ENCODE measurements around the gene ATP8B4.

Gene ATP8B4

DNA sequence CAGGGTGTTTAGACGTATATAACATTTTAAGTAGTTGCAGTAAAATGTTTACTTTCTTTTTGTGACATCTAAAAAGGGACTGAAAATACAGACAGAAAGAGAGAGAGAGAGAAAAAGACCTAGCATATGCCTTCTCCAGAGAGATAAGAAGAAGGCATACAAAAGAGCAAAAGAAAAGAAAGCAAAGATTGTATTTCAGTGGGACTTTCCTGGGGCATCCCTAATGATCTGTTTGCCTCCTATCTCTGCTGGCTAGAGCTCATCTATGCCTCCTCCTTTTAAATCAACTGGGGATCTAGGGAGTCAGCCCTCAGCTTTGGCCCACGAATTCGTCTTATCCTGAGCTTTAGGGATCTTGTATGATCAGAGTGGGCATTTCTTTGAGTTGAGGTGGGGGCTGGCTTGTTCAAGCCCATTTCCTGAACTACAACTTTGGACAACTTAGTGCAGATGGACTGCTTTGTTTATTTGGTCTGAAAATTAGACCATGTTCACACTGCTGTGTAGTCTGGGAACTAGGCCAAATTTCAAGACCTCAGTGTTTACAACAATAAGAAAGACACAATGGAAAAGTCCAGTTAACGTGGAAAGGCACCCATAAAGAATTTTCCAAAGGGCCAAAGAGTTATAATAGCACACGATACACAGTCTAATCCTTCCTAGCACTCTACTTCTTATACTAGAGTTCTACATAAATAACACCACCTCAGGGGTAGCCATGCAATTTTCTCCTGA, 61.0 kb downstream of the ATP8B4 start:
- DNase-seq (ENCODE audit: insufficient read length, low spot score) (no peak), FAIRE-seq (no peak)
- TF ChIP-seq POLR2AphosphoS5 (IDR thresholded peaks at IDR 0.05; ENCODE audit: low read depth, low read length) (no peak), TAF1 (IDR thresholded peaks at IDR 0.05; ENCODE audit: low read depth, low read length) (no peak), SPI1 (IDR thresholded peaks at IDR 0.05; ENCODE audit: low read depth, low read length) (no peak), POLR2A (IDR thresholded peaks at IDR 0.05; ENCODE audit: low read depth, low read length) (no peak)

DNA sequence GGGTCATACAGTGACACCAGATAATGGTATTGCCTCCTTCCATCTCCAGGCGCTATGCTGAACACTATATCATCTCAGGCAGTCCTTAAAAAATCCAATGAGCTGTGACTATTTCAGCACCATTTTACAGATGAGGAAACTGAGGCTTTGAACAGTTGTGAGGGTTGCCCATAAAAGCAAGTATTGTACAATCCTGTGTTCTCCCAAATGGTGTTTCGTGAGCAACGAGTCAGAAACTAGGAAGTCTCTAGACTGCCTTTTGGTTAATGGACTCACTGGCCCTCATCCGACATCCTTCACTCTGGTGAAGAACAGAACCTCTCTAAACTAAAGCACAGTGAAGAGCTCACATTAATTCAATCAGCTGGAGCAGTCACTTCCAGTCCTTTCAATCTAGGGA, 61.8 kb downstream of the ATP8B4 start:
- no peak for FAIRE-seq
- no peak for TF ChIP-seq POU2F2 (IDR thresholded peaks at IDR 0.05; ENCODE audit: low read depth, low read length)
- no peak for TF ChIP-seq POLR2AphosphoS5 (IDR thresholded peaks at IDR 0.05; ENCODE audit: low read depth, low read length)
- TF ChIP-seq SPI1 (IDR thresholded peaks at IDR 0.05; ENCODE audit: low read depth, low read length): no peak
- DNase-seq (ENCODE audit: insufficient read length, low spot score): no peak

DNA sequence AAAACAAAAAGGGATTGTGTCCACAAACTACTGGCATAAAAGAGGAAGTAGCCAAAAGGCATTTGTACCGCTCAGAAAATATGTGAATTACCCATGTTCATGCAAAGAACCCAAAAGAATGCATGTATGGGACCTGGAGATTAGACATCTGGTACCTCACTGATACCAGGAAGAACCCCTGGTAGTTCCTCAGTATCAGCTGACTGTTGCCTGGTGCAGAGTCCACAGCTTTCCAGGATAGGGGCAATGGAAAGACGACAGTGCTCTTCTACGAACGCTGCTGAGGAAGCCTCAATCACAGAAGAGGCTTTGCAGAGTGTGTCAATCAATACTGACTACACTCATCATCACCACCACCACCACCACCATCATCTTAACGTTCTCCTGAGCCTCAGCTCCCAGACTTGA, 63.3 kb downstream of the ATP8B4 start:
- FAIRE-seq: no peak
- TF ChIP-seq SPI1 (IDR thresholded peaks at IDR 0.05; ENCODE audit: low read depth, low read length): peak; percentile 55
- TF ChIP-seq TAF1 (IDR thresholded peaks at IDR 0.05; ENCODE audit: low read depth, low read length): no peak
- no peak for TF ChIP-seq POLR2A (IDR thresholded peaks at IDR 0.05; ENCODE audit: low read depth, low read length)

DNA sequence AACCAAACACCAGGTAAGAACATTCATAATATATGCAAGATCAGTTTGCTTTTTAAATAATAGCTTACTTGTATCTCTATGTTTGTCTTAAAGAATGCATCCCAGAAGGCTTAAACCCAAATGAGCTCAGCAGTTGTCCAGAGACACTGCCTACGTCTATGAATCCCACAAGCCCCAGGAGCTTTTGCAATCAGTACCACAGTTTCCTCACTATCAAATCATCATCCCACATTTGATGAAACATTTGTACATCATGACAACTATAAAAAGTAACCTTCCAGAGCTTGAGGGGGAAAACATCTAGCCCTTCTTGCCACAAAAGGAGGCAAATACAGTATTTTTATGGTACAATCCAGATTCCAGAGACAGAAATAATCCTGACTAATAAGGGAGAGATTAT, 63.7 kb downstream of the ATP8B4 start:
- no peak for DNase-seq (ENCODE audit: insufficient read length, low spot score)
- no peak for FAIRE-seq
- TF ChIP-seq POLR2AphosphoS5 (IDR thresholded peaks at IDR 0.05; ENCODE audit: low read depth, low read length) (no peak), POU2F2 (IDR thresholded peaks at IDR 0.05; ENCODE audit: low read depth, low read length) (no peak), PAX5 (IDR thresholded peaks at IDR 0.05; ENCODE audit: insufficient read depth, low read length, severe bottlenecking) (no peak), POLR2A (IDR thresholded peaks at IDR 0.05; ENCODE audit: low read depth, low read length) (no peak), SPI1 (IDR thresholded peaks at IDR 0.05; ENCODE audit: low read depth, low read length) (no peak), TAF1 (IDR thresholded peaks at IDR 0.05; ENCODE audit: low read depth, low read length) (no peak)

More for the DNA sequence above, 63.3 kb downstream of the ATP8B4 start:
- no peak for DNase-seq (ENCODE audit: insufficient read length, low spot score)

DNA sequence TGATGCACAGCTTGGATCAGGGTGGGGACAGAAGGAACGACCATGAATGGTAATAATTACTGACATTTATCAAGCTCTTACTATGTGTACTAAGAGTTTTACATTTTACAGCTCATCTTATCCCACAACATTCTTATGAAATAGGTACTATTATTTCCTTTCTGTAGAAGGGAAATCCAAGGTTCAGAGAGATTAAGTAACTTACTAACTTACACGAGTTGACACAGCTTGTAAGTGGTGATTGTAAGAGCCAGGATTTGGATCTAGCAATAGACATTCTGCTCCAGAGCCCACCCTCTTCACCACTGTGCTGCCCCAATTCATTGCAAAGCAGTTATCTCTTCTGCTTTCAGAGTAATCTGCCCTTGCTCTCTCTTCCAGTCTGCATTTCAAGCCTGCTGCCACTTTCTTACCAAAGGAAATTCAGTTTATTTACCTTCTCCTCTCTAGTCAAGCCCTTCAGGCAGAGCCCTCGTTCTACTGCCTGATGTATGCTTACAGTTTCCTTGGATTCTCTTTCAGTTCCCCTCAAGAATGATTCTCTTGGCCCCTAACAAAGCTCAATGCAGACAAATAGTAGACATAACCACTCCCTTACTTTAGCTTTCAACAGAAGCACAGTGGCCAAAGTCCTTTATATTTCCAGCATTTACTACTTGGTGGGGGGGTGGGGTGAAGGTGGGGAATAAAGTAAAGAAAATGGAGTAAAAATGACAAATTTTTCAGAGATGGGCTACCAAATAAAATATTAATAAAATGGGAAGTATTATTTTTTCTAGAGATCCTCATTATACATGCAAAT, 65.8 kb downstream of the ATP8B4 start:
- FAIRE-seq: no peak
- TF ChIP-seq POU2F2 (IDR thresholded peaks at IDR 0.05; ENCODE audit: low read depth, low read length) (no peak), SPI1 (IDR thresholded peaks at IDR 0.05; ENCODE audit: low read depth, low read length) (no peak), POLR2AphosphoS5 (IDR thresholded peaks at IDR 0.05; ENCODE audit: low read depth, low read length) (no peak), TAF1 (IDR thresholded peaks at IDR 0.05; ENCODE audit: low read depth, low read length) (no peak), POLR2A (IDR thresholded peaks at IDR 0.05; ENCODE audit: low read depth, low read length) (no peak), PAX5 (IDR thresholded peaks at IDR 0.05; ENCODE audit: insufficient read depth, low read length, severe bottlenecking) (no peak)
- DNase-seq (ENCODE audit: insufficient read length, low spot score): no peak

DNA sequence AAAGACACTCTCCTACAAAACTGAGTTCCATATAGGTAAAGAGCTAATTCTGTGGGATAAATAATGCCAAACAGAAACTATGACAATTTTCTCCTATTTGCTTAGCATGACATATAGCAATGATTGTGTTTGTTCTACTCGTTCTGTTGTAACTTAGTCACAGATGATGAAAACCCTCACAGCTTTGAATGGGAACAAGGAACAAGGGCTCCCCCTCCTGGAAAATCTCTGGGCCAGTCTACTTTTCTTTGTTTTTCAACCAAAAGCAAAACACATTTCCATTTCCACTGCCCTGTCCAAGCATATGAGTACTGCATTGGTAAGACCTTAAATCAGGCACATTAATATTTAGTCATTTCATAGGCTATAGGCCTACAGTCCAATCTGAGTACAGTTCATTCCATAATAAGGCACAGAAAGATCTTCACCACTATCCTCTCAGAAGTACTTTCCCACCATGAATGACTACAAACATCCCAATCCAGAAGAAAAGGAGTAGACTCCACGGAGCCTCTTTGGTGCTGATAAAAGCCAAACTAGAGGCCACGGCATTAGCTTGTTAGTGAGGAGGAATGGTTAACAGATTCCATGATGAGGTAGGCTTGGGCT, 67.1 kb downstream of the ATP8B4 start:
- DNase-seq (ENCODE audit: insufficient read length, low spot score): no peak
- no peak for FAIRE-seq
- TF ChIP-seq PAX5 (IDR thresholded peaks at IDR 0.05; ENCODE audit: insufficient read depth, low read length, severe bottlenecking): no peak

DNA sequence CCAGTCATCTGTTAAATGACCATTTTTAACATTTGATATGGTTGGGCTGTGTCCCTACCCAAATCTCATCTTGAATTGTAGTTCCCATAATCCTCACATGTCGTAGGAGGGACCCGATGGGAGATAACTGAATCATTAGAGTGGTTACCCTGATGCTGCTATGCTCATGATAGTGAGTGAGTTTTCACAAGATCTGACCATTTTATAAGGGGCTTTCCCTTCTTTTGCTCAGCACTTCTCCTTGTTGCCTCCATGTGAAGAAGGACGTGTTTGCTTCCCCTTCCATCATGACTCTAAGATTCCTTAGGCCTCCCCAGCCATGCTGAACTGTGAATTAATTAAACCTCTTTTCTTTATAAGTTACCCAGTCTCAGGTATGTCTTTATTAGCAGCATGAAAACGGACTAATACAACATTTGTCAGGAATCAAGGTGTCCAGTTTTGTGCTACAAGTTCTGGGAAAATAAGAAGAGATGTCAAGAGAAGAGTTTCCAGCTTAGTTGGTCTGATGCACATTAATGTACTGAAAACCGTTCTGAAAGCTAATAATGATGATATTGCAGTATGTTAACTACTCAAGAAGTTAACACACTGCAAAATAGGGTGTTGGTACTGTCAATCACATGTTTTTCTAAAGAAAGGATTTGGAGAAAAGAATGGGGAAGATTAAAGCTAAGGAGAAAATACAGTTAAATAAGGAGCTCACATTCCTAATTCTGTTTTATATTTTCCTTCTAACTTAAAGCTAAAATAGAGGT, 67.9 kb downstream of the ATP8B4 start:
- DNase-seq (ENCODE audit: insufficient read length, low spot score): no peak
- FAIRE-seq: no peak
- TF ChIP-seq POLR2AphosphoS5 (IDR thresholded peaks at IDR 0.05; ENCODE audit: low read depth, low read length): no peak
- no peak for TF ChIP-seq POU2F2 (IDR thresholded peaks at IDR 0.05; ENCODE audit: low read depth, low read length)
- TF ChIP-seq TAF1 (IDR thresholded peaks at IDR 0.05; ENCODE audit: low read depth, low read length): no peak
- no peak for TF ChIP-seq PAX5 (IDR thresholded peaks at IDR 0.05; ENCODE audit: insufficient read depth, low read length, severe bottlenecking)
- no peak for TF ChIP-seq POLR2A (IDR thresholded peaks at IDR 0.05; ENCODE audit: low read depth, low read length)
- no peak for TF ChIP-seq SPI1 (IDR thresholded peaks at IDR 0.05; ENCODE audit: low read depth, low read length)

DNA sequence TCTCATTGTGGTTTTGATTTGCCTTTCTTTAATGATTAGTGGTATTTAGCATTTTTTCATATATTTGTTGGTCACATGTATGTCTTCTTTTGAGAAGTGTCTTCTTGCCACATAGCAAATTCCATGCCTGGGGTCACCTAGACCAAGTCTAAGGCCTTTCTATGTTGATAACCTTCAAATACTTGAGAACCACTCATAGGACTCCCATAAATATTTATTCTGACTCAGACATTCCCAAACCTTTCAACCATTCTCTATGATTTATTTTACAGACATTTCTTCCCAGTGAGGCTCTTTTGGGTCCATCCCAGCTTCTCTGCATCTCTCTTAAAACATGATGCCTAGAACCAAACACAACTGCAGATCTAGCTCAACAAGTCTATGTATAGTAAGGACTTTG, 69.2 kb downstream of the ATP8B4 start:
- FAIRE-seq (no peak), DNase-seq (ENCODE audit: insufficient read length, low spot score) (no peak)
- TF ChIP-seq POU2F2 (IDR thresholded peaks at IDR 0.05; ENCODE audit: low read depth, low read length) (no peak), SPI1 (IDR thresholded peaks at IDR 0.05; ENCODE audit: low read depth, low read length) (no peak), PAX5 (IDR thresholded peaks at IDR 0.05; ENCODE audit: insufficient read depth, low read length, severe bottlenecking) (no peak), POLR2A (IDR thresholded peaks at IDR 0.05; ENCODE audit: low read depth, low read length) (no peak), POLR2AphosphoS5 (IDR thresholded peaks at IDR 0.05; ENCODE audit: low read depth, low read length) (no peak), TAF1 (IDR thresholded peaks at IDR 0.05; ENCODE audit: low read depth, low read length) (no peak)

DNA sequence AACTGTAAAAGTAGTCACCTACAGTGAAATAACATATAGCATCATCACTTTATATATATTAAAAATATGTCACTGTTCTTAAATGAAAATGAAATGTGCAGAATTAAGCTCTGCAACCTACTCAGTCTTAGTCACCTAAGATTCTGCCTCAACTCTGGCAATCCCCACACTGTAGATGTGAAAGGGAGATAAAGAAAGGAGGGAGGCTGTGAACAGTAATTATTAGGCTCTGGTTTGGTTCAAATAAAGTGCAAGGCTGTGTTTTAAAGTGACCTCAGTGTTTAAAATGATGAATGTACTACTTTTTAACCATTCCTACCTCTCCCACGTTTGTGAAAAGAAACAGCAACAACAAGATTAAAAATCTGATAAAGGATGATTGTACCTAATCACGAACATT, 72.2 kb downstream of the ATP8B4 start:
- TF ChIP-seq POU2F2 (IDR thresholded peaks at IDR 0.05; ENCODE audit: low read depth, low read length) (no peak), POLR2A (IDR thresholded peaks at IDR 0.05; ENCODE audit: low read depth, low read length) (no peak), SPI1 (IDR thresholded peaks at IDR 0.05; ENCODE audit: low read depth, low read length) (no peak)
- no peak for DNase-seq (ENCODE audit: insufficient read length, low spot score)
- FAIRE-seq: no peak
